GM23338 (cell line): Measurements from ENCODE around the gene AMPD3. TPM values are rescaled to one million over a fixed set of nuclear protein-coding genes. Genes with fewer than 3 reads are reported as not detected.

ENCODE experiments used
- ATAC-seq: fragments of 200-7000 bp; cut with Tn5 transposase; 3 replicates; pipeline ENCODE4 v1.9.1; 2020
- DNase-seq: peaks from one replicate; pipeline ENCODE4 v3.0.0-alpha.2; 2015; ENCODE audit warnings: low spot score
- H2AFZ ChIP-seq: fragments of 200-600 bp; sonication (generic); 2 replicates; pipeline ENCODE4 v1.8.0; 2016; ENCODE audit warnings: antibody characterized with exemption, mild to moderate bottlenecking, moderate library complexity
- H3F3A ChIP-seq: fragments of 200-600 bp; sonication (generic); replicated peaks from 2 replicates; pipeline ENCODE4 v1.8.0; 2017; ENCODE audit warnings: antibody characterized with exemption, mixed run types, low read depth
- H3K27ac ChIP-seq: fragments of 200-600 bp; sonication (generic); 2 replicates; pipeline ENCODE4 v1.6.1; 2016; ENCODE audit warnings: low read depth
- H3K27me3 ChIP-seq: fragments of 200-600 bp; sonication (generic); 2 replicates; pipeline ENCODE4 v1.8.0; 2016; ENCODE audit warnings: mild to moderate bottlenecking, mixed run types, moderate library complexity; ENCODE audit not compliant: insufficient read depth
- H3K36me3 ChIP-seq: fragments of 200-600 bp; sonication (generic); 2 replicates; pipeline ENCODE4 v1.8.0; 2016; ENCODE audit warnings: mild to moderate bottlenecking; ENCODE audit not compliant: insufficient read depth
- H3K4me1 ChIP-seq: fragments of 200-600 bp; sonication (generic); 2 replicates; pipeline ENCODE4 v1.8.0; 2016; ENCODE audit warnings: mild to moderate bottlenecking, moderate library complexity; ENCODE audit not compliant: insufficient read depth
- H3K4me2 ChIP-seq: fragments of 200-600 bp; sonication (generic); 2 replicates; pipeline ENCODE4 v1.7.1; 2017; ENCODE audit warnings: mixed run types
- H3K4me3 ChIP-seq: fragments of 200-600 bp; sonication (generic); 2 replicates; pipeline ENCODE4 v1.6.1; 2016; ENCODE audit warnings: mixed run types
- H3K79me2 ChIP-seq: fragments of 200-600 bp; sonication (generic); replicated peaks from 2 replicates; pipeline ENCODE4 v1.8.0; 2017; ENCODE audit warnings: mild to moderate bottlenecking; ENCODE audit not compliant: insufficient read depth
- H3K9me2 ChIP-seq: fragments of 200-600 bp; sonication (generic); 2 replicates; pipeline ENCODE4 v1.8.0; 2017; ENCODE audit not compliant: insufficient read depth
- H4K20me1 ChIP-seq: fragments of 200-600 bp; sonication (generic); replicated peaks from 2 replicates; pipeline ENCODE4 v1.8.0; 2017; ENCODE audit warnings: mild to moderate bottlenecking; ENCODE audit not compliant: insufficient read depth
- H3K27ac Mint-ChIP-seq: 2 replicates; pipeline ENCODE4 v1.8.0; 2020; ENCODE audit warnings: inconsistent platforms, mild to moderate bottlenecking, moderate library complexity, mixed read lengths
- H3K27me3 Mint-ChIP-seq: 3 replicates; pipeline ENCODE4 v1.8.0; 2022; ENCODE audit warnings: low read depth, mild to moderate bottlenecking, moderate library complexity, mixed read lengths, inconsistent platforms; ENCODE audit not compliant: insufficient read depth, poor library complexity
- H3K36me3 Mint-ChIP-seq: 3 replicates; pipeline ENCODE4 v1.8.0; 2021; ENCODE audit warnings: low read depth, mild to moderate bottlenecking, inconsistent platforms, moderate library complexity, mixed read lengths
- H3K4me1 Mint-ChIP-seq: 3 replicates; pipeline ENCODE4 v1.8.0; 2020; ENCODE audit warnings: mild to moderate bottlenecking, inconsistent platforms, mixed read lengths
- H3K4me3 Mint-ChIP-seq: 3 replicates; pipeline ENCODE4 v1.8.0; 2021; ENCODE audit warnings: moderate library complexity, mild to moderate bottlenecking, inconsistent platforms, mixed read lengths
- H3K9me3 Mint-ChIP-seq: 3 replicates; pipeline ENCODE4 v1.8.0; 2020; ENCODE audit warnings: moderate library complexity, mild to moderate bottlenecking, inconsistent platforms, mixed read lengths
- CREB1 ChIP-seq: fragments of 250-450 bp; sonication (Bioruptor Pico); IDR thresholded peaks from 2 replicates; pipeline ENCODE4 v1.5.0; 2020; ENCODE audit warnings: low read depth, mild to moderate bottlenecking, moderate library complexity
- CTCF ChIP-seq, 2 experiments: fragments of 200-600 bp in 1 of 2; sonication (generic) in 1 of 2; conservative IDR thresholded peaks; 2 replicates each; pipeline versions ENCODE4 v1.5.1 to v1.6.1; 2016 to 2017; ENCODE audit warnings: antibody characterized with exemption in 2 of 2, low read depth in 2 of 2, mild to moderate bottlenecking in 2 of 2, moderate library complexity in 1 of 2
- ZNF114 ChIP-seq: fragments of 250-450 bp; sonication (Bioruptor Pico); IDR thresholded peaks from 2 replicates; pipeline ENCODE4 v1.5.0; 2020; ENCODE audit warnings: mild to moderate bottlenecking, moderate library complexity
- ZNF462 ChIP-seq: fragments of 250-450 bp; sonication (Bioruptor Pico); IDR thresholded peaks from 2 replicates; pipeline ENCODE4 v1.5.0; 2020; ENCODE audit warnings: mild to moderate bottlenecking, moderate library complexity
- polyA plus RNA-seq: library from polyadenylated mRNA; unstranded; fragments of >200 nt; fragmentation: Nextera tagmentation; extraction: Ambion mirVana; gene quantifications from 2 replicates; pipeline ENCODE4 v1.2.1, GENCODE V29; 2016
- total RNA-seq: library from RNA; depleted of rRNA; stranded (reverse); fragments of >200 nt; shearing (Covaris generic); gene quantifications from 2 replicates; pipeline ENCODE4 v1.2.3, GENCODE V29; 2014
- TF ChIP-seq, protein P1 (sequence below): IDR thresholded peaks from 2 replicates; pipeline ENCODE4 v1.6.1; 2016; ENCODE audit warnings: antibody characterized with exemption

Gene AMPD3
- total and polyA plus RNA-seq, 2 experiments from 2014 or later: 1.6 to 2.1 TPM

- no peak for TF ChIP-seq ZNF462
- no peak for TF ChIP-seq CREB1
Measured at GRCh38 chr11:10540546-10540914, 85.5 kb downstream of the AMPD3 start (continued).

DNA sequence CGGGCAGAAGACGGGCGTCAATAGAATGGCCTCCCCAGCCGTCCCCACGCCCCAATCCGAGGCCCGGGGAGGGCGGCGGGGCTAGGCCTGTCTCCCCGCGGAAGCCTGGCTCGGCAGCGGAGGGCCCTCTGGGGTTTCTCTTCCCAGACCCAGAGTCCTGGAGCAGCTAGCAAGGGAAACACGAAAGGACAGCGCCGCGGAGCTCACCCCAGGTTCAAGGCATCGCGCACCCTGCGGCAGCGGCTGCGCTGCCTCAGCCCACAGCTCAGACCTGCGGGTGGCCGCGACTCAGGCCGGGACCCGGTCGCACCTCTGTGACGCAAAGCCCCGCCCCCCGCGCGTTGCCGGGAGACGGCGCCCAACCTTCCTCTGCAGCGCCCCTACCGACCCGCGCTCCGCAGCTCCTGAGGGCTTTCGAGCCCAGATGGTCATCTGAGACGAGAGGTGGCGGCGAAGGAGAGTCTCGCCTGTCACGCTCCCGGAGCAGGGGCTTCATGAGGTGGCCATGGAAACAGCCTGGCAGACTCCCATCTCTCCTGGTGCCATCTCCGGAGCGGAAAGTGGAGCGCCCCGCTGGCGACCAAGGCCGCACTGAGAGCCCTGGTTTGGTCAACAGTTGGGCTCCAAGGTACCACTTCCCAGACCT, 86.0 kb downstream of the AMPD3 start, which contains the start of gene RNF141:
TSS of gene RNF141 (minus strand) at position 273 of the 646 bp plus-strand sequence. CDS start 7,029 bp downstream, outside the sequence.
- Mint-ChIP-seq H3K4me3 (peak within 1 kb of the TSS; percentile 90), H3K36me3 (peaks cover 3% of the 10 kb centered on the region), H3K27ac (peak within 1 kb of the TSS; percentile 84; the same call in 1 of the 2 replicates), H3K9me3 (peaks cover 16% of the 10 kb centered on the region), H3K27me3 (peaks cover 6% of the 10 kb centered on the region), H3K4me1 (peaks cover 8% of the 10 kb centered on the region)
- Histone ChIP-seq H3K79me2 (no peaks in the 10 kb centered on the region), H2AFZ (peak within 1 kb of the TSS; percentile 96), H3K4me1 (peaks cover 9% of the 10 kb centered on the region), H3K4me2 (peak within 1 kb of the TSS; percentile 81), H3K27ac (peak within 1 kb of the TSS; percentile 72), H3F3A (no peaks in the 10 kb centered on the region), H3K4me3 (peak within 1 kb of the TSS; percentile 56), H3K9me2 (no peaks in the 10 kb centered on the region), H3K36me3 (no peaks in the 10 kb centered on the region), H3K27me3 (peaks cover 9% of the 10 kb centered on the region; the same call in 1 of the 2 replicates), H4K20me1 (no peaks in the 10 kb centered on the region)
- ATAC-seq (peak; percentile 96), DNase-seq (peak; percentile 97)
- TF ChIP-seq ZNF462 (0 out of 2 replicates have a peak, but pooled peaks have one; percentile 45), ZNF114 (CRISPR knock-in tag) (no peak), CREB1 (peak; percentile 98), CTCF (conservative IDR thresholded peaks at IDR 0.05; ENCODE audit: low read depth in 2 of 2) (peak; percentile 53 to 84)
- TF ChIP-seq, protein P1, sequence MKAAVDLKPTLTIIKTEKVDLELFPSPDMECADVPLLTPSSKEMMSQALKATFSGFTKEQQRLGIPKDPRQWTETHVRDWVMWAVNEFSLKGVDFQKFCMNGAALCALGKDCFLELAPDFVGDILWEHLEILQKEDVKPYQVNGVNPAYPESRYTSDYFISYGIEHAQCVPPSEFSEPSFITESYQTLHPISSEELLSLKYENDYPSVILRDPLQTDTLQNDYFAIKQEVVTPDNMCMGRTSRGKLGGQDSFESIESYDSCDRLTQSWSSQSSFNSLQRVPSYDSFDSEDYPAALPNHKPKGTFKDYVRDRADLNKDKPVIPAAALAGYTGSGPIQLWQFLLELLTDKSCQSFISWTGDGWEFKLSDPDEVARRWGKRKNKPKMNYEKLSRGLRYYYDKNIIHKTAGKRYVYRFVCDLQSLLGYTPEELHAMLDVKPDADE: 0 out of 2 replicates have a peak, but pooled peaks have one; percentile 45
